Heart right ventricle (tissue), 16 donors: ENCODE measurements around the gene ZNF521. TPM values are rescaled to one million over a fixed set of nuclear protein-coding genes. Genes with fewer than 3 reads are reported as not detected.

Experiments
- ATAC-seq, 8 donors: fragments of 200-7000 bp; cut with Tn5 transposase; one replicate each; pipeline ENCODE4 v1.9.1; 2020; ENCODE audit warnings: mild to moderate bottlenecking in 8 of 8, moderate library complexity in 8 of 8, moderate number of reproducible peaks in 1 of 8
- DNase-seq, 2 donors: peaks; one replicate each; pipeline ENCODE4 v3.0.0-alpha.2; 2020
- H3K27ac ChIP-seq, 10 donors: fragments of 200-600 bp; sonication (generic) in 2 of 10; one replicate each; pipeline versions ENCODE4 v1.5.0 to v1.8.0; 2020 to 2022; ENCODE audit warnings: mild to moderate bottlenecking in 3 of 10
- H3K27me3 ChIP-seq, 7 donors: fragments of 200-600 bp; one replicate each; pipeline ENCODE4 v1.8.0; 2021 to 2022; ENCODE audit warnings: mild to moderate bottlenecking in 2 of 7
- H3K36me3 ChIP-seq, 9 donors: fragments of 200-600 bp; sonication (generic) in 1 of 9; one replicate each; pipeline versions ENCODE4 v1.5.0 to v1.8.0; 2020 to 2022; ENCODE audit warnings: mild to moderate bottlenecking in 2 of 9
- H3K4me1 ChIP-seq, 9 donors: fragments of 200-600 bp; sonication (generic) in 1 of 9; one replicate each; pipeline versions ENCODE4 v1.5.0 to v1.8.0; 2020 to 2022; ENCODE audit warnings: mild to moderate bottlenecking in 4 of 9
- H3K4me3 ChIP-seq, 10 donors: fragments of 200-600 bp; sonication (generic) in 2 of 10; one replicate each; pipeline versions ENCODE4 v1.5.0 to v1.8.0; 2020 to 2022; ENCODE audit warnings: mild to moderate bottlenecking in 7 of 10, moderate library complexity in 2 of 10
- H3K9me3 ChIP-seq, 11 donors: fragments of 200-600 bp in 10 of 11; sonication (generic) in 2 of 11; one replicate each; pipeline versions ENCODE4 v1.5.0 to v1.8.0; 2013 to 2022; ENCODE audit warnings: mild to moderate bottlenecking in 2 of 11, control low read depth in 1 of 11, moderate library complexity in 1 of 11
- CTCF ChIP-seq, 9 donors: fragments of 200-600 bp; sonication (generic) in 2 of 9; IDR thresholded peaks; one replicate each; pipeline versions ENCODE4 v1.5.0 to v1.8.0; 2021 to 2022; ENCODE audit warnings: antibody characterized with exemption in 9 of 9, mild to moderate bottlenecking in 5 of 9, moderate library complexity in 1 of 9
- WGBS, 2 donors: extraction: QIAGEN DNeasy Blood & Tissue Kit; methylation state at CpG; one replicate each; pipeline ENCODE4 v1.1.7; 2013; ENCODE audit warnings: inconsistent platforms in 1 of 2; 5-methylcytosine and 5-hydroxymethylcytosine counted together
- intact Hi-C, 10 donors: fragments of 100-400 bp; cut with DNase I; formaldehyde crosslinking; loops; one replicate each; pipeline versions ENCODE4 v1.11.1 to v1.14.2; 2022
- polyA plus RNA-seq, 2 donors: library from polyadenylated mRNA; stranded (reverse); fragments of 200-250 nt; gene quantifications; one replicate each; pipeline ENCODE4 v1.2.3, GENCODE V29; 2013
- total RNA-seq, 10 donors: library from RNA; stranded (reverse); fragmentation: NEBNext Ultra II Directional in 3 of 10; extraction: Animal tissue kit (Norgen Biotek cat#: 25700) in 3 of 10; gene quantifications; one replicate each; pipeline versions ENCODE4 v1.2.1 to v1.2.4, GENCODE V29; 2021 to 2023
- donor health status: Arrhythmogenic right ventricular cardiomyopathy.
- donor health status: ischemic (EF 13 %, LVEDD 7.1; RV severe dilation, severe dysfunction).
- donor health status: healthy with polysubstance abuse.
- donor health status: DM: no; HTN: yes; CAD: no.
- donor health status: DM: no; HTN: no; CAD: no.
- donor health status: ischemic (EF 25% LVEDD 6.9; RV normal size, moderate dysfunction).
- donor health status: ischemic (EF 25% LVEDD 5.7; RV mildly dilated, moderate dysfunction).
- donor health status: healthy.
- donor health status: DM: yes; HTN: yes; CAD: no.
- donor health status: Ischemic cardiomyopathy.
- donor health status: ischemic (EF 35%, LVEDD 5.7; RV mildly dilated, moderate dysfunction).
- donor health status: nonischemic (EF 11% LVEDD 7.7; RV severe dilation, severe dysfunction).
- donor health status: DM: yes; HTN: yes; CAD: no.
- donor health status: PGD.
- donor health status: ischemic (EF 29% LVEDD 5.4; RV normal size, mild dysfunction).
- donor health status: nonischemic (EF 23%, LVEDD 6.1; RV moderate dilation, normal function).

Gene ZNF521
- total and polyA plus RNA-seq, 12 donors = 3.3 to 26.4 (median 15.5) TPM

- TF ChIP-seq CTCF (IDR thresholded peaks at IDR 0.05) = peak in 5 of 9 donors; percentile 29 to 53 (median 35)
- Histone ChIP-seq H3K4me1 (peaks cover 0 to 12% (median 6%) of the 10 kb centered on the region in 9 donors), H3K27ac (no peak overlapping the region), H3K36me3 (no peaks in the 10 kb centered on the region), H3K9me3 (no peaks in the 10 kb centered on the region), H3K4me3 (no peak overlapping the region), H3K27me3 (no peaks in the 10 kb centered on the region)
- ATAC-seq (no peak), DNase-seq (no peak)
- intact Hi-C loops = loop anchor here in 2 of 10 donors (5.0 kb wide), 2 partner anchors 37 to 417 kb away; no protein-coding TSS in a partner anchor
These were observed 41.9 kb downstream of the ZNF521 start for GRCh38 chr18:25310045-25310444.

GRCh38 chr18:25308381-25308780 is 43.6 kb downstream of the ZNF521 start:
- Histone ChIP-seq H3K27me3 (no peaks in the 10 kb centered on the region), H3K4me3 (no peak overlapping the region), H3K36me3 (no peaks in the 10 kb centered on the region), H3K27ac (no peak overlapping the region), H3K9me3 (no peaks in the 10 kb centered on the region), H3K4me1 (peaks cover 0 to 12% (median 6%) of the 10 kb centered on the region in 9 donors)
- TF ChIP-seq CTCF (IDR thresholded peaks at IDR 0.05) = no peak
- intact Hi-C loops = no loop called here
- DNase-seq (no peak), ATAC-seq (no peak)
- 88 to 93% methylated on average over 3 of the region's 3 CpGs for WGBS, 2 donors

DNA sequence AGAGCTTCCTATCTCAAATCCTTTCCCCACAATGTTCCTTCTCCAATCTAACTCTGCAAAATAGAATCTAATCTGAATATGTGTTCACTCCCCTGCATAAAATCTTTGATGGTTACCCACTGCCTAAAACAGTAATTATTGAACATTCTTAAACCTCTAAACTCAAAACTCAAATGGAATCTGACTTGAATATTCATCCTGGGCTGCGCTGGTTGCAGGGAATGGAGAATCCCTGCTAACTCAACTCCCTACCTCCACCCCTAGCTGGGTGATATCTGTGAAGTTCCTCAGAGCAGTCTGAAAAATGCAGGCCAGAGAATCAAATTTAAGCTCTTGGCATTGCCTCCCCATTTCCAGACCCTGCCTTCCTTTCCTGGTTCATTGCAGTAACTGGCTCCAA is 44.8 kb downstream of the ZNF521 start:
- intact Hi-C loops = no loop called here
- DNase-seq = no peak
- Histone ChIP-seq H3K9me3 (no peaks in the 10 kb centered on the region), H3K4me1 (peaks cover 0 to 12% (median 6%) of the 10 kb centered on the region in 9 donors), H3K27ac (no peak overlapping the region), H3K36me3 (no peaks in the 10 kb centered on the region), H3K27me3 (no peaks in the 10 kb centered on the region), H3K4me3 (no peak overlapping the region)
- 95 to 100% methylated on average over 1 of the region's 1 CpG for WGBS, 2 donors
- no peak for TF ChIP-seq CTCF (IDR thresholded peaks at IDR 0.05)
- no peak for ATAC-seq

- H3K4me1 ChIP-seq = peaks cover 0 to 12% (median 6%) of the 10 kb centered on the region in 9 donors
- no peak for DNase-seq
- no peak for TF ChIP-seq CTCF (IDR thresholded peaks at IDR 0.05)
- H3K27me3 ChIP-seq = no peaks in the 10 kb centered on the region
- H3K27ac ChIP-seq = no peak overlapping the region
- no peaks in the 10 kb centered on the region for H3K9me3 ChIP-seq
- no peak overlapping the region for H3K4me3 ChIP-seq
- WGBS, 2 donors = 94 to 100% methylated on average over 1 of the region's 1 CpG
- no peaks in the 10 kb centered on the region for H3K36me3 ChIP-seq
- ATAC-seq = no peak
- intact Hi-C loops = no loop called here
These were observed 45.3 kb downstream of the ZNF521 start for GRCh38 chr18:25306671-25307070.
